ENCODE results near the gene PDCD6IP. TPM values are rescaled to one million over a fixed set of nuclear protein-coding genes. Genes with fewer than 3 reads are reported as not detected.
"Not testable (repeated sequence)": the region's sequence is repeated elsewhere in the genome, so short reads cannot be mapped to it uniquely, and the experiment has no call there.

PDCD6IP gene
- 156 TPM for polyA plus RNA-seq (2013)

- Histone ChIP-seq H3K4me3 (ENCODE audit: control insufficient read depth in 1 of 7, extremely low read depth in 1 of 7, insufficient read depth in 4 of 7, low read depth in 2 of 7, low read length in 6 of 7) (peak within 1 kb of the TSS; percentile 86 to 99 (median 94)), H3K27ac (ENCODE audit: insufficient read depth in 1 of 2, low read depth in 1 of 2, low read length in 2 of 2, poor library complexity in 1 of 2, severe bottlenecking in 2 of 2) (peak within 1 kb of the TSS; percentile 85 to 91), H3K27me3 (replicated peaks in 2 of 5; ENCODE audit: control insufficient read depth in 4 of 5, insufficient read depth in 5 of 5, low read length in 4 of 5) (no peaks in the 10 kb centered on the region), H3K36me3 (ENCODE audit: control insufficient read depth in 4 of 4, insufficient read depth in 4 of 4, low read length in 3 of 4) (peaks cover 4 to 14% (median 12%) of the 10 kb centered on the region in 4 experiments), H3K4me1 (ENCODE audit: control extremely low read depth in 1 of 4, control insufficient read depth in 4 of 4, insufficient read depth in 4 of 4, low read length in 3 of 4) (peaks cover 11 to 35% (median 22%) of the 10 kb centered on the region in 4 experiments), H3K9me3 (ENCODE audit: control extremely low read depth in 1 of 5, control insufficient read depth in 4 of 5, insufficient read depth in 2 of 5, low read depth in 1 of 5, low read length in 4 of 5) (peaks cover 0 to 6% (median 4%) of the 10 kb centered on the region in 5 experiments)
- DNase-seq = peak; percentile 90 to 93 (median 93)
- CTCF ChIA-PET = interaction anchor here (1.1 to 3.3 kb wide), 6 partner anchors 8 to 166 kb away, joined by 3 to 24 read pairs (median 6); no protein-coding TSS in a partner anchor
- 0% methylated on average over 63 of the region's 69 CpGs for WGBS (ENCODE audit: insufficient coverage)
- POLR2A ChIA-PET = interaction anchor here (0.6 to 1.0 kb wide), 3 partner anchors 139 to 228 kb away, joined by 3 to 4 read pairs (median 3); no protein-coding TSS in a partner anchor
Measured at GRCh38 chr3:33798418-33799201, at the start of gene PDCD6IP. PDCD6IP (plus strand) TSS chr3:33798630; CDS start chr3:33798729, 99 bp downstream.

- no peaks in the 10 kb centered on the region for H3K27me3 ChIP-seq (replicated peaks in 2 of 5; ENCODE audit: control insufficient read depth in 4 of 5, insufficient read depth in 5 of 5, low read length in 4 of 5)
- WGBS (ENCODE audit: insufficient coverage) = 80% methylated on average over 1 of the region's 2 CpGs
- peak; percentile 36 to 88 (median 81) for DNase-seq
- H3K4me1 ChIP-seq (ENCODE audit: control extremely low read depth in 1 of 4, control insufficient read depth in 4 of 4, insufficient read depth in 4 of 4, low read length in 3 of 4) = peaks cover 0 to 12% (median 4%) of the 10 kb centered on the region in 4 experiments
- CTCF ChIA-PET = interaction anchor here (1.4 to 2.1 kb wide), 3 partner anchors 10 to 29 kb away, joined by 4 to 5 read pairs (median 5); no protein-coding TSS in a partner anchor
- peaks cover 0 to 4% (median 3%) of the 10 kb centered on the region in 5 experiments for H3K9me3 ChIP-seq (ENCODE audit: control extremely low read depth in 1 of 5, control insufficient read depth in 4 of 5, insufficient read depth in 2 of 5, low read depth in 1 of 5, low read length in 4 of 5)
- H3K27ac ChIP-seq (ENCODE audit: insufficient read depth in 1 of 2, low read depth in 1 of 2, low read length in 2 of 2, poor library complexity in 1 of 2, severe bottlenecking in 2 of 2) = no peak overlapping the region
- H3K36me3 ChIP-seq (ENCODE audit: control insufficient read depth in 4 of 4, insufficient read depth in 4 of 4, low read length in 3 of 4) = no peaks in the 10 kb centered on the region
- no peak overlapping the region for H3K4me3 ChIP-seq (ENCODE audit: control insufficient read depth in 1 of 7, extremely low read depth in 1 of 7, insufficient read depth in 4 of 7, low read depth in 2 of 7, low read length in 6 of 7)
- POLR2A ChIA-PET = no interaction called here
Measured at GRCh38 chr3:33749546-33750210, 48.8 kb upstream of the PDCD6IP start.

GRCh38 chr3:33750211-33750548 lies 48.2 kb upstream of the PDCD6IP start:
- Histone ChIP-seq H3K4me1 (ENCODE audit: control extremely low read depth in 1 of 4, control insufficient read depth in 4 of 4, insufficient read depth in 4 of 4, low read length in 3 of 4) (peaks cover 0 to 12% (median 4%) of the 10 kb centered on the region in 4 experiments), H3K27me3 (replicated peaks in 2 of 5; ENCODE audit: control insufficient read depth in 4 of 5, insufficient read depth in 5 of 5, low read length in 4 of 5) (no peaks in the 10 kb centered on the region), H3K4me3 (ENCODE audit: control insufficient read depth in 1 of 7, extremely low read depth in 1 of 7, insufficient read depth in 4 of 7, low read depth in 2 of 7, low read length in 6 of 7) (no peak overlapping the region), H3K9me3 (ENCODE audit: control extremely low read depth in 1 of 5, control insufficient read depth in 4 of 5, insufficient read depth in 2 of 5, low read depth in 1 of 5, low read length in 4 of 5) (peaks cover 0 to 7% (median 4%) of the 10 kb centered on the region in 5 experiments), H3K36me3 (ENCODE audit: control insufficient read depth in 4 of 4, insufficient read depth in 4 of 4, low read length in 3 of 4) (no peaks in the 10 kb centered on the region), H3K27ac (ENCODE audit: insufficient read depth in 1 of 2, low read depth in 1 of 2, low read length in 2 of 2, poor library complexity in 1 of 2, severe bottlenecking in 2 of 2) (no peak overlapping the region)
- POLR2A ChIA-PET = no interaction called here
- 70% methylated on average over 2 of the region's 3 CpGs for WGBS (ENCODE audit: insufficient coverage)
- peak in 2 of 3 donors; percentile 51 to 52 for DNase-seq
- CTCF ChIA-PET = interaction anchor here (1.4 to 1.8 kb wide), 2 partner anchors 9 to 28 kb away, joined by 4 to 5 read pairs; no protein-coding TSS in a partner anchor

- ChIA-PET POLR2A (interaction anchor here (1.1 kb wide), 1 partner anchor 27 kb away, joined by 3 read pairs; no protein-coding TSS in a partner anchor), CTCF (no interaction called here)
- no CpG with 5 or more reads among the region's 2 CpGs for WGBS (ENCODE audit: insufficient coverage)
- H3K4me1 ChIP-seq (ENCODE audit: control extremely low read depth in 1 of 4, control insufficient read depth in 4 of 4, insufficient read depth in 4 of 4, low read length in 3 of 4) = peaks cover 0 to 12% (median 4%) of the 10 kb centered on the region in 4 experiments
- no peak overlapping the region for H3K27ac ChIP-seq (ENCODE audit: insufficient read depth in 1 of 2, low read depth in 1 of 2, low read length in 2 of 2, poor library complexity in 1 of 2, severe bottlenecking in 2 of 2)
- DNase-seq = no peak
- H3K27me3 ChIP-seq (replicated peaks in 2 of 5; ENCODE audit: control insufficient read depth in 4 of 5, insufficient read depth in 5 of 5, low read length in 4 of 5) = no peaks in the 10 kb centered on the region
- H3K4me3 ChIP-seq (ENCODE audit: control insufficient read depth in 1 of 7, extremely low read depth in 1 of 7, insufficient read depth in 4 of 7, low read depth in 2 of 7, low read length in 6 of 7) = no peak overlapping the region
- H3K9me3 ChIP-seq (ENCODE audit: control extremely low read depth in 1 of 5, control insufficient read depth in 4 of 5, insufficient read depth in 2 of 5, low read depth in 1 of 5, low read length in 4 of 5) = peaks cover 0 to 9% (median 4%) of the 10 kb centered on the region in 5 experiments
- H3K36me3 ChIP-seq (ENCODE audit: control insufficient read depth in 4 of 4, insufficient read depth in 4 of 4, low read length in 3 of 4) = no peaks in the 10 kb centered on the region
Measured at GRCh38 chr3:33751336-33751735, 47.1 kb upstream of the PDCD6IP start.

- H3K4me1 ChIP-seq (ENCODE audit: control extremely low read depth in 1 of 4, control insufficient read depth in 4 of 4, insufficient read depth in 4 of 4, low read length in 3 of 4); H3K4me3 ChIP-seq (ENCODE audit: control insufficient read depth in 1 of 7, extremely low read depth in 1 of 7, insufficient read depth in 4 of 7, low read depth in 2 of 7, low read length in 6 of 7); CTCF ChIA-PET; POLR2A ChIA-PET; H3K27me3 ChIP-seq (replicated peaks in 2 of 5; ENCODE audit: control insufficient read depth in 4 of 5, insufficient read depth in 5 of 5, low read length in 4 of 5); H3K36me3 ChIP-seq (ENCODE audit: control insufficient read depth in 4 of 4, insufficient read depth in 4 of 4, low read length in 3 of 4); H3K27ac ChIP-seq (ENCODE audit: insufficient read depth in 1 of 2, low read depth in 1 of 2, low read length in 2 of 2, poor library complexity in 1 of 2, severe bottlenecking in 2 of 2): not testable (repeated sequence)
- WGBS (ENCODE audit: insufficient coverage) = no CpG with 5 or more reads among the region's 1 CpG
- peak in 2 of 3 donors; percentile 9 to 16 for DNase-seq
- peaks cover 0 to 15% (median 9%) of the 10 kb centered on the region in 5 experiments for H3K9me3 ChIP-seq (ENCODE audit: control extremely low read depth in 1 of 5, control insufficient read depth in 4 of 5, insufficient read depth in 2 of 5, low read depth in 1 of 5, low read length in 4 of 5)
Measured at GRCh38 chr3:33754391-33754790, 44.0 kb upstream of the PDCD6IP start.

- Histone ChIP-seq H3K27ac (ENCODE audit: insufficient read depth in 1 of 2, low read depth in 1 of 2, low read length in 2 of 2, poor library complexity in 1 of 2, severe bottlenecking in 2 of 2) (no peak overlapping the region), H3K36me3 (ENCODE audit: control insufficient read depth in 4 of 4, insufficient read depth in 4 of 4, low read length in 3 of 4) (no peaks in the 10 kb centered on the region), H3K4me3 (ENCODE audit: control insufficient read depth in 1 of 7, extremely low read depth in 1 of 7, insufficient read depth in 4 of 7, low read depth in 2 of 7, low read length in 6 of 7) (no peak overlapping the region), H3K27me3 (replicated peaks in 2 of 5; ENCODE audit: control insufficient read depth in 4 of 5, insufficient read depth in 5 of 5, low read length in 4 of 5) (no peaks in the 10 kb centered on the region), H3K9me3 (ENCODE audit: control extremely low read depth in 1 of 5, control insufficient read depth in 4 of 5, insufficient read depth in 2 of 5, low read depth in 1 of 5, low read length in 4 of 5) (peaks cover 0 to 15% (median 9%) of the 10 kb centered on the region in 5 experiments), H3K4me1 (ENCODE audit: control extremely low read depth in 1 of 4, control insufficient read depth in 4 of 4, insufficient read depth in 4 of 4, low read length in 3 of 4) (no peaks in the 10 kb centered on the region)
- DNase-seq = no peak
- CTCF ChIA-PET = no interaction called here
- POLR2A ChIA-PET = no interaction called here
Measured at GRCh38 chr3:33758281-33758680, 40.1 kb upstream of the PDCD6IP start.

Data from common myeloid progenitor, CD34-positive (primary cell).